ENCODE results near the gene CDSN. TPM values are rescaled to one million over a fixed set of nuclear protein-coding genes. Genes with fewer than 3 reads are reported as not detected.

The CDSN gene
- total and polyA plus RNA-seq, 2 experiments from 2014 or later, result 0.07 TPM; not detected in 1

DNA sequence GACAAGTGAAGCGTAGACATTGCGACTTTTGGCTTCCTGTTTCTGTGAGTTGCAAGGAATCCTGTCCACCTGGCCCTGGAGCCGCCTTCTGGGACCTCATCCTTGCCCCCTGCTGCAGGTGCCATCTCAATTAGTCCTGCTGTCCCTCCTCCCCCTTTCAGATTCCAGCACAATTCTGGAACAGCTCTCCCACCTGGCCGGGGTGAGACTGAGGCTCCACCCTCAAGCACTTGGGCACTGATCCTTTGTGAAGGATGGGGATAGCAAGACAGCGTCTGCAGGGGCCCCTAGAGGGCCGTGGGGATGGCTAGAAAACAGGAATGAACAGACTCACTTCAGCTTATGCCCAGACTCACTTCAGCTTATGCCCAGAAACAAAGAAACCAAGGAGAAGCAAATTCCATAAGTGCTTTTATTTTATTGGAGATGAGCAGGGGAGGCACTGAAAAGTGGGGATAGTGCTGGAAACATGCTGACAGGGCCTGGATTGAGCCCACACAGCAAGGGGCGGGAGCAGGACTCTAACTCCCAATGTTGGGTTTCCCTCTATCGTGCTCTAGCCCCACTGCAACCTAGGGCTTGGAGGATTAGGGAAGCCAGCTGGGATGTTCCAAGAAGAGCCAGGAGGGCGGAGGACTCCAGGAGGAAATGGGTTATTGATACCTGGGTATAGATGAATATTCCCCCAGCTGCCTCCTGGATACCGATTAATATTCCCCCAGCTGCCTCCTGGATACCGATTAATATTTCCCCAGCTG, 9.2 kb downstream of the CDSN start:
- Histone ChIP-seq H3K27me3 (ENCODE audit: insufficient read depth) (no peaks in the 10 kb centered on the region), H4K20me1 (replicated peaks; ENCODE audit: insufficient read depth) (no peaks in the 10 kb centered on the region), H3K79me2 (replicated peaks; ENCODE audit: insufficient read depth) (no peaks in the 10 kb centered on the region), H3K4me2 (peak overlapping the region; percentile 27; the same call in 1 of the 2 replicates), H2AFZ (no peak overlapping the region; the same call in 1 of the 2 replicates), H3K27ac (ENCODE audit: low read depth) (no peak overlapping the region), H3K36me3 (ENCODE audit: insufficient read depth) (no peaks in the 10 kb centered on the region), H3K4me3 (no peak overlapping the region), H3F3A (replicated peaks; ENCODE audit: low read depth) (no peaks in the 10 kb centered on the region), H3K4me1 (ENCODE audit: insufficient read depth) (peaks cover 16% of the 10 kb centered on the region), H3K9me2 (ENCODE audit: insufficient read depth) (peaks cover 7% of the 10 kb centered on the region; the same call in 1 of the 2 replicates)
- DNase-seq (ENCODE audit: low spot score) (peak; percentile 47), ATAC-seq (peak; percentile 70)
- Mint-ChIP-seq H3K27me3 (ENCODE audit: insufficient read depth, low read depth, poor library complexity) (peaks cover 16% of the 10 kb centered on the region), H3K9me3 (no peaks in the 10 kb centered on the region; the same call in 2 of the 3 replicates), H3K36me3 (ENCODE audit: low read depth) (no peaks in the 10 kb centered on the region; the same call in 2 of the 3 replicates), H3K4me3 (no peak overlapping the region), H3K4me1 (peaks cover 39% of the 10 kb centered on the region), H3K27ac (no peak overlapping the region; the same call in 1 of the 2 replicates)
- TF ChIP-seq, protein P1, sequence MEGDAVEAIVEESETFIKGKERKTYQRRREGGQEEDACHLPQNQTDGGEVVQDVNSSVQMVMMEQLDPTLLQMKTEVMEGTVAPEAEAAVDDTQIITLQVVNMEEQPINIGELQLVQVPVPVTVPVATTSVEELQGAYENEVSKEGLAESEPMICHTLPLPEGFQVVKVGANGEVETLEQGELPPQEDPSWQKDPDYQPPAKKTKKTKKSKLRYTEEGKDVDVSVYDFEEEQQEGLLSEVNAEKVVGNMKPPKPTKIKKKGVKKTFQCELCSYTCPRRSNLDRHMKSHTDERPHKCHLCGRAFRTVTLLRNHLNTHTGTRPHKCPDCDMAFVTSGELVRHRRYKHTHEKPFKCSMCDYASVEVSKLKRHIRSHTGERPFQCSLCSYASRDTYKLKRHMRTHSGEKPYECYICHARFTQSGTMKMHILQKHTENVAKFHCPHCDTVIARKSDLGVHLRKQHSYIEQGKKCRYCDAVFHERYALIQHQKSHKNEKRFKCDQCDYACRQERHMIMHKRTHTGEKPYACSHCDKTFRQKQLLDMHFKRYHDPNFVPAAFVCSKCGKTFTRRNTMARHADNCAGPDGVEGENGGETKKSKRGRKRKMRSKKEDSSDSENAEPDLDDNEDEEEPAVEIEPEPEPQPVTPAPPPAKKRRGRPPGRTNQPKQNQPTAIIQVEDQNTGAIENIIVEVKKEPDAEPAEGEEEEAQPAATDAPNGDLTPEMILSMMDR (conservative IDR thresholded peaks at IDR 0.05; ENCODE audit: low read depth in 2 of 2), result peak; percentile 20 to 24; a peak in 3 of 4 replicates
- no peak for TF ChIP-seq POLR2AphosphoS5 (IDR thresholded peaks at IDR 0.05; ENCODE audit: low read depth)

DNA sequence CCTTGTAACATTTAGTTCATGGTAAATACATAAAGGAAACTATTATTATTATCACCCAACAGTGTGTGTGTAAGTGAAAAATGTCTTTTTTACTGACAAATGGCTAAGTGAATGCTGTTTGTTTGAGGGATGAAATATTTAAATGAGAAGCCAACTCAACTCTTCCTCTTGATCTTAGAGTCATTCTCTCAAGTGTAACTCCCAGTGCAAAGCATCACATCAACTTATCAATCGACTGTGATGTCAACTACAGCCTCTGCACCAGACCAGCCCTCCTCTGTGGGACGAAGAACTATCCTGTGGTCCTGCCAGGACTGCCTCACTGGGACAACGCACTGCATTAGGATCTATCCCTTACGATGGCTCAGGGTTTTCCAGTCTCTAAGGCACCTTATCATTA, 13.2 kb downstream of the CDSN start:
- Histone ChIP-seq H3K4me1 (ENCODE audit: insufficient read depth) (peaks cover 10% of the 10 kb centered on the region), H3K36me3 (ENCODE audit: insufficient read depth) (no peaks in the 10 kb centered on the region), H3K4me3 (no peak overlapping the region), H3K27me3 (ENCODE audit: insufficient read depth) (no peaks in the 10 kb centered on the region), H2AFZ (no peak overlapping the region), H3K27ac (ENCODE audit: low read depth) (no peak overlapping the region), H3K4me2 (no peak overlapping the region), H3K79me2 (replicated peaks; ENCODE audit: insufficient read depth) (no peaks in the 10 kb centered on the region), H3F3A (replicated peaks; ENCODE audit: low read depth) (0 out of 2 replicates have a peak, but pooled peaks cover under 1% of the 10 kb centered on the region), H4K20me1 (replicated peaks; ENCODE audit: insufficient read depth) (no peaks in the 10 kb centered on the region), H3K9me2 (ENCODE audit: insufficient read depth) (no peaks in the 10 kb centered on the region)
- Mint-ChIP-seq H3K36me3 (ENCODE audit: low read depth) (no peaks in the 10 kb centered on the region), H3K27ac (no peak overlapping the region), H3K9me3 (no peaks in the 10 kb centered on the region), H3K4me3 (no peak overlapping the region), H3K4me1 (peaks cover 18% of the 10 kb centered on the region), H3K27me3 (ENCODE audit: insufficient read depth, low read depth, poor library complexity) (peaks cover 17% of the 10 kb centered on the region)
- DNase-seq (ENCODE audit: low spot score), result no peak
- no peak for ATAC-seq
- TF ChIP-seq ZNF331 (CRISPR knock-in tag; IDR thresholded peaks at IDR 0.05; ENCODE audit: low read depth), result no peak
- TF ChIP-seq ZNF114 (CRISPR knock-in tag; IDR thresholded peaks at IDR 0.05), result no peak
- no peak for TF ChIP-seq POLR2AphosphoS5 (IDR thresholded peaks at IDR 0.05; ENCODE audit: low read depth)
- TF ChIP-seq, protein P2, sequence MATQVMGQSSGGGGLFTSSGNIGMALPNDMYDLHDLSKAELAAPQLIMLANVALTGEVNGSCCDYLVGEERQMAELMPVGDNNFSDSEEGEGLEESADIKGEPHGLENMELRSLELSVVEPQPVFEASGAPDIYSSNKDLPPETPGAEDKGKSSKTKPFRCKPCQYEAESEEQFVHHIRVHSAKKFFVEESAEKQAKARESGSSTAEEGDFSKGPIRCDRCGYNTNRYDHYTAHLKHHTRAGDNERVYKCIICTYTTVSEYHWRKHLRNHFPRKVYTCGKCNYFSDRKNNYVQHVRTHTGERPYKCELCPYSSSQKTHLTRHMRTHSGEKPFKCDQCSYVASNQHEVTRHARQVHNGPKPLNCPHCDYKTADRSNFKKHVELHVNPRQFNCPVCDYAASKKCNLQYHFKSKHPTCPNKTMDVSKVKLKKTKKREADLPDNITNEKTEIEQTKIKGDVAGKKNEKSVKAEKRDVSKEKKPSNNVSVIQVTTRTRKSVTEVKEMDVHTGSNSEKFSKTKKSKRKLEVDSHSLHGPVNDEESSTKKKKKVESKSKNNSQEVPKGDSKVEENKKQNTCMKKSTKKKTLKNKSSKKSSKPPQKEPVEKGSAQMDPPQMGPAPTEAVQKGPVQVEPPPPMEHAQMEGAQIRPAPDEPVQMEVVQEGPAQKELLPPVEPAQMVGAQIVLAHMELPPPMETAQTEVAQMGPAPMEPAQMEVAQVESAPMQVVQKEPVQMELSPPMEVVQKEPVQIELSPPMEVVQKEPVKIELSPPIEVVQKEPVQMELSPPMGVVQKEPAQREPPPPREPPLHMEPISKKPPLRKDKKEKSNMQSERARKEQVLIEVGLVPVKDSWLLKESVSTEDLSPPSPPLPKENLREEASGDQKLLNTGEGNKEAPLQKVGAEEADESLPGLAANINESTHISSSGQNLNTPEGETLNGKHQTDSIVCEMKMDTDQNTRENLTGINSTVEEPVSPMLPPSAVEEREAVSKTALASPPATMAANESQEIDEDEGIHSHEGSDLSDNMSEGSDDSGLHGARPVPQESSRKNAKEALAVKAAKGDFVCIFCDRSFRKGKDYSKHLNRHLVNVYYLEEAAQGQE (IDR thresholded peaks at IDR 0.05; ENCODE audit: unreplicated experiment), result no peak
- no peak for TF ChIP-seq EZH2 (IDR thresholded peaks at IDR 0.05; ENCODE audit: low read depth, unreplicated experiment)
- TF ChIP-seq, protein P1 (conservative IDR thresholded peaks at IDR 0.05; ENCODE audit: low read depth in 2 of 2), result no peak
- TF ChIP-seq STAT1 (IDR thresholded peaks at IDR 0.05; ENCODE audit: unreplicated experiment), result no peak
- TF ChIP-seq NANOG (IDR thresholded peaks at IDR 0.05; ENCODE audit: borderline replicate concordance), result no peak
